Esophagus (tissue), 2 donors: ENCODE measurements around the gene RNF215. TPM values are rescaled to one million over a fixed set of nuclear protein-coding genes. Genes with fewer than 3 reads are reported as not detected.

Experiments
- H3K27ac ChIP-seq, 2 donors: one replicate each; pipeline ENCODE4 v1.5.1; 2013; ENCODE audit warnings: low read depth in 2 of 2, mild to moderate bottlenecking in 2 of 2, inconsistent platforms in 1 of 2, low read length in 1 of 2, moderate library complexity in 1 of 2
- H3K27me3 ChIP-seq, 2 donors: one replicate each; pipeline ENCODE4 v1.6.1; 2013; ENCODE audit warnings: low read length in 2 of 2, control low read depth in 1 of 2, mild to moderate bottlenecking in 1 of 2; ENCODE audit not compliant: insufficient read depth in 2 of 2, control insufficient read depth in 1 of 2
- H3K36me3 ChIP-seq, 2 donors: one replicate each; pipeline ENCODE4 v1.6.1; 2013; ENCODE audit warnings: low read length in 1 of 2; ENCODE audit not compliant: control insufficient read depth in 2 of 2, insufficient read depth in 2 of 2
- H3K4me1 ChIP-seq, 2 donors: one replicate each; pipeline ENCODE4 v1.6.1; 2013; ENCODE audit warnings: low read length in 1 of 2; ENCODE audit not compliant: control insufficient read depth in 2 of 2, insufficient read depth in 2 of 2
- H3K4me3 ChIP-seq, 2 donors: one replicate each; pipeline ENCODE4 v1.5.1; 2013; ENCODE audit warnings: low read length in 2 of 2, mild to moderate bottlenecking in 2 of 2, low read depth in 1 of 2, moderate library complexity in 1 of 2
- H3K9me3 ChIP-seq, 2 donors: one replicate each; pipeline ENCODE4 v1.6.1; 2013; ENCODE audit warnings: mild to moderate bottlenecking in 2 of 2, low read depth in 1 of 2, low read length in 1 of 2, moderate library complexity in 1 of 2; ENCODE audit not compliant: control insufficient read depth in 2 of 2, insufficient read depth in 1 of 2
- WGBS, 2 donors: extraction: QIAGEN DNeasy Blood & Tissue Kit; methylation state at CpG; one replicate each; pipeline ENCODE4 v1.1.7; 2013; 5-methylcytosine and 5-hydroxymethylcytosine counted together
- polyA plus RNA-seq, 2 donors: library from polyadenylated mRNA; stranded (reverse); fragments of 200-250 nt; gene quantifications; one replicate each; pipeline ENCODE4 v1.2.3, GENCODE V29; 2013
- donor health status: healthy with polysubstance abuse.
- donor health status: Bipolar disorder and iron deficiency.

The RNF215 gene
- 1 to 10 TPM; 5.2 to 7.3 TPM for polyA plus RNA-seq

GRCh38 chr22:30386960-30387827 is at the start of gene RNF215:
Gene RNF215 (minus strand): TSS chr22:30387411. CDS start chr22:30387313, 98 bp downstream.
- Histone ChIP-seq H3K27me3 (no peaks in the 10 kb centered on the region), H3K27ac (peak within 1 kb of the TSS; percentile 80 to 84), H3K4me3 (peak within 1 kb of the TSS; percentile 63 to 75), H3K9me3 (no peaks in the 10 kb centered on the region), H3K36me3 (no peaks in the 10 kb centered on the region), H3K4me1 (peaks cover 0 to 9% of the 10 kb centered on the region in 2 donors)
- 1 to 2% methylated on average over 52 to 95 of the region's 95 CpGs for WGBS, 2 donors

- 52 to 57% methylated on average over 2 of the region's 2 CpGs for WGBS, 2 donors
- H3K36me3 ChIP-seq = no peaks in the 10 kb centered on the region
- H3K27me3 ChIP-seq = no peaks in the 10 kb centered on the region
- peaks cover 0 to 8% of the 10 kb centered on the region in 2 donors for H3K4me1 ChIP-seq
- no peak overlapping the region for H3K4me3 ChIP-seq
- peak overlapping the region; percentile 47 to 80 for H3K27ac ChIP-seq
- H3K9me3 ChIP-seq = peaks cover 0 to 2% of the 10 kb centered on the region in 2 donors
These were observed 49.0 kb upstream of the RNF215 start for GRCh38 chr22:30436196-30436595.

GRCh38 chr22:30435674-30436126 is 48.5 kb upstream of the RNF215 start:
- H3K27ac ChIP-seq = peak overlapping the region; percentile 47 to 80
- peaks cover 0 to 8% of the 10 kb centered on the region in 2 donors for H3K4me1 ChIP-seq
- H3K4me3 ChIP-seq = no peak overlapping the region
- WGBS, 2 donors = 81% methylated on average over 6 of the region's 6 CpGs
- peaks cover 0 to 2% of the 10 kb centered on the region in 2 donors for H3K9me3 ChIP-seq
- no peaks in the 10 kb centered on the region for H3K27me3 ChIP-seq
- no peaks in the 10 kb centered on the region for H3K36me3 ChIP-seq

DNA sequence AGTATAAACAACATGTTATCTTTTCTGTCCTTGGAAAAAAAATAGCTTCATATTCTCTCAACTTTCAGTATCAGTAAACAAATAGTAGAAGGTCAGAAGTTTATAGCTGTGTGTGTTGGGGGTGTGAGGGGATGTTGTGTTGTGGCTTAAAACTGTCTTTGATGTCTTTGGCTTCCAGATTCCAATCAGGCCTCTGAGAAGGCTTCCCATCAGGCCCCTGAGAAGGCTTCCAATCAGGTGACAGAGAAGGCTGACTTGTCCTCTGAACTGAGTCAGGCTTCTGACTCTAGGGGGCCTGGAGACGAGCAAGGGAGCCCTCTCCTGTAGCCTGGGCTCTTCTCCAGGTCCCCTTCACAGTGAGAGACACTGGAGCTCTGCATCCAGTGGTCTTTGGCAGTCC is 47.6 kb upstream of the RNF215 start:
- H3K9me3 ChIP-seq = peaks cover 0 to 2% of the 10 kb centered on the region in 2 donors
- H3K4me3 ChIP-seq = no peak overlapping the region
- H3K4me1 ChIP-seq = peaks cover 0 to 5% of the 10 kb centered on the region in 2 donors
- H3K27ac ChIP-seq = no peak overlapping the region
- H3K36me3 ChIP-seq = no peaks in the 10 kb centered on the region
- WGBS, 2 donors = 50 to 70% methylated on average over 1 of the region's 1 CpG
- no peaks in the 10 kb centered on the region for H3K27me3 ChIP-seq

DNA sequence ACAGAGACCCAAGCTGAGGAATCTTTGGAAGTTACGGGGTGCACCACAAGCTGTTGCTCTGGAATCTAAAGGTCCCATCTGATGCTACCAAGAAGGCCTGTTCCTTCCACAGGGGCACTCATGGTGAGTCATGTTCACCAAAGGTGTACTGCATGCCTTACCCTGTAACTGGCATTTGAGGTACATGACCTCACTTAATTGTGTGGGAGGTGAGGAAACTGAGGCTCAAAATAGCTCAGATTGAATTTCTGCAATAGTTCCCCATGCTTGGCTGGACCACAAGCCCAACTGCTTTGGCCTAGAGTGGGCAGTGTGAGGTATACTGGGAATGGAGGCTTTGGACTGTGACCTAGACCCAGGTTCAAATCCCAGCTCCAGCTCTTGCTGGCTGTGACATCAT is 46.6 kb upstream of the RNF215 start:
- 95 to 96% methylated on average over 1 of the region's 1 CpG for WGBS, 2 donors
- Histone ChIP-seq H3K36me3 (peaks cover 0 to 4% of the 10 kb centered on the region in 2 donors), H3K27ac (no peak overlapping the region), H3K4me1 (peaks cover 0 to 5% of the 10 kb centered on the region in 2 donors), H3K9me3 (peaks cover 0 to 2% of the 10 kb centered on the region in 2 donors), H3K4me3 (no peak overlapping the region), H3K27me3 (no peaks in the 10 kb centered on the region)

DNA sequence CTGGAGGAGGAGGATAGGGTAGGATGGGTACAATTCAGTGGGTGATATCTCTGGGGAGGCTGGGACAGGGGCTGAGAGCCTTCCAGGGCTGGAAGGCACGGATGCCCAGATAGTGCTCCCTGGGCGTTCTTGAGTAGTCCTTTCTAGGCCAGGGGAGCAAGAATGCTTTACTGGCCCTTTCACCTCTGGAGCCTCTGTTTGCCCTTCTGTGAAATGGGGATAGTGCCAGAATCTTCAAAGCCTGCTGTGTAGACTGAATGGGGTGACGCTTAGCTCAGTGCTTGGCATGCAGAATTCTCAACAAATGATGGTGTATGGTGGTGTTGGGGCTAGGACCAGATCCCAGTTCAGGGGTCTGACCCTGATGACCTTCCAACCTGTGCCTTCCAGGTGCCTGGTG is 46.0 kb upstream of the RNF215 start:
- Histone ChIP-seq H3K27ac (no peak overlapping the region), H3K36me3 (peaks cover 0 to 4% of the 10 kb centered on the region in 2 donors), H3K4me3 (no peak overlapping the region), H3K27me3 (no peaks in the 10 kb centered on the region), H3K4me1 (peaks cover 0 to 5% of the 10 kb centered on the region in 2 donors), H3K9me3 (peaks cover 0 to 2% of the 10 kb centered on the region in 2 donors)
- 93 to 96% methylated on average over 3 of the region's 3 CpGs for WGBS, 2 donors

GRCh38 chr22:30432520-30432919 is 45.3 kb upstream of the RNF215 start:
- Histone ChIP-seq H3K27me3 (no peaks in the 10 kb centered on the region), H3K9me3 (peaks cover 0 to 2% of the 10 kb centered on the region in 2 donors), H3K4me3 (no peak overlapping the region), H3K4me1 (peaks cover 0 to 5% of the 10 kb centered on the region in 2 donors), H3K27ac (no peak overlapping the region), H3K36me3 (peaks cover 0 to 4% of the 10 kb centered on the region in 2 donors)
- WGBS, 2 donors = 66 to 77% methylated on average over 2 of the region's 2 CpGs

- H3K27ac ChIP-seq = no peak overlapping the region
- peaks cover 0 to 8% of the 10 kb centered on the region in 2 donors for H3K4me1 ChIP-seq
- H3K36me3 ChIP-seq = peaks cover 0 to 5% of the 10 kb centered on the region in 2 donors
- WGBS, 2 donors = 91 to 92% methylated on average over 4 of the region's 4 CpGs
- no peak overlapping the region for H3K4me3 ChIP-seq
- H3K9me3 ChIP-seq = peaks cover 0 to 2% of the 10 kb centered on the region in 2 donors
- H3K27me3 ChIP-seq = no peaks in the 10 kb centered on the region
These were observed 44.9 kb upstream of the RNF215 start for GRCh38 chr22:30432096-30432495.

DNA sequence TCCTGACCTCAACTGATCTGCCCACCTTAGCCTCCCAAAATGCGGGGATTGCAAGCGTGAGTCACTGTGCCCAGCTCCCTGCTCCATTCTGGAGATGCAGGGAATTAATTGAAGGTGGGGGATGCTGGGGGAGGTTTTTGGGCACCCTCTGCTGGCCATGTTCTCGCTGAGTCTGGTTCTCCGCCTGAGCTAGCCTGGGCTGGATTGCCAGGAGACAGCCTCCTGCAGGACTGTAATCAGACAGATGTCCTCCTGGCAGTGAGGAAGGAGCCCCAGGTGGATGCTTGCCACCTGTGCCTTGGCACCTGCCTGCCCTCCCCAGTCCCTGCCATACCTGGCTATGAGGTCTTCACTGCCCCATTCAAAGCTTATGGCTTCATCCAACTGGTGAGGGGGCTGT is 43.7 kb upstream of the RNF215 start:
- peaks cover 0 to 2% of the 10 kb centered on the region in 2 donors for H3K9me3 ChIP-seq
- peaks cover 0 to 5% of the 10 kb centered on the region in 2 donors for H3K36me3 ChIP-seq
- H3K4me3 ChIP-seq = no peak overlapping the region
- H3K27ac ChIP-seq = no peak overlapping the region
- no peaks in the 10 kb centered on the region for H3K27me3 ChIP-seq
- peaks cover 0 to 16% of the 10 kb centered on the region in 2 donors for H3K4me1 ChIP-seq
- WGBS, 2 donors = 81% methylated on average over 4 of the region's 4 CpGs
